ENCODE data around the gene PPP2R1B. TPM values are rescaled to one million over a fixed set of nuclear protein-coding genes. Genes with fewer than 3 reads are reported as not detected.

The PPP2R1B gene
- total RNA-seq, 1 experiment from 2014 or later: 105 TPM

DNA sequence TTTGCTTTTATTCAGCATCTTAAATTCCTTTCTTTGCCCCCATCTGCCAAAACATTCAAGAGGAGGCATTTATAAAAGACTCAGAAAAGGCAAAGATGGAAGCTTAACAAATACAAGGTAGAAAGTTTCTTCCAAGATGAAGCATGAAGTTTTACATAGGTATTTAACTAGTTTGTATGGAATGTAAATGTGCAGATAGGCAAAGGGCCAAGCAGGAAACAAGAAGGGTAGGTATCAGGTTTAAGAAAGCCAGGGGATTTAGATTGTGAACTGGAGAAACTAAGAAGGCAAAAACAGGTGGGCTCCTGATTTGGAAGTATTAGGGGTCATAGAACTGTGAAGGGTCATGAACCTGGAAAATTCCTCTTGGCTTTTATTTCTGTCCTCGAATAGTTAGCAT lies 62.6 kb downstream of the PPP2R1B start:
- Histone ChIP-seq H3T11ph (ENCODE audit: low read length) (no peak overlapping the region), H2BK15ac (ENCODE audit: low read depth, low read length) (no peak overlapping the region), H3K18ac (ENCODE audit: insufficient read length, low read depth, low read length) (no peak overlapping the region), H3K56ac (ENCODE audit: insufficient read length, low read depth, low read length) (no peak overlapping the region), H3K9me3 (ENCODE audit: control insufficient read depth, low read depth, low read length) (no peaks in the 10 kb centered on the region), H3K9ac (ENCODE audit: extremely low read depth, insufficient read length, low read length) (no peak overlapping the region), H3K4ac (ENCODE audit: low read depth, low read length) (no peak overlapping the region), H2BK12ac (ENCODE audit: insufficient read length, low read depth, low read length) (no peak overlapping the region), H2AFZ (ENCODE audit: low read length) (no peak overlapping the region), H3K23ac (ENCODE audit: insufficient read length, low read depth, low read length) (no peak overlapping the region), H3K14ac (ENCODE audit: insufficient read depth, low read length) (no peak overlapping the region), H2BK120ac (ENCODE audit: low read depth, low read length, poor library complexity, severe bottlenecking) (no peak overlapping the region), H2BK5ac (ENCODE audit: insufficient read length, low read length) (no peak overlapping the region), H4K5ac (ENCODE audit: insufficient read length, low read depth, low read length) (no peak overlapping the region), H3K23me2 (ENCODE audit: insufficient read length, low read depth, low read length, poor library complexity, severe bottlenecking) (no peaks in the 10 kb centered on the region), H2AK5ac (ENCODE audit: insufficient read length, low read length) (no peak overlapping the region), H3K27me3 (ENCODE audit: insufficient read depth, low read length) (no peaks in the 10 kb centered on the region), H3K4me2 (ENCODE audit: insufficient read depth, insufficient read length, low read length) (no peak overlapping the region), H3K79me1 (ENCODE audit: insufficient read depth, low read depth, low read length, poor library complexity, severe bottlenecking) (no peaks in the 10 kb centered on the region), H3K79me2 (ENCODE audit: insufficient read depth, low read length) (no peaks in the 10 kb centered on the region), H3K4me1 (ENCODE audit: insufficient read depth, low read length) (peaks cover 3% of the 10 kb centered on the region; the same call in 1 of the 2 replicates), H4K91ac (ENCODE audit: insufficient read length, low read depth, low read length) (no peak overlapping the region), H3K27ac (ENCODE audit: insufficient read length, low read depth, low read length) (no peak overlapping the region), H4K8ac (replicated peaks; ENCODE audit: insufficient read length, low read depth, low read length) (no peak overlapping the region), H2BK20ac (ENCODE audit: low read depth, low read length, poor library complexity, severe bottlenecking) (no peak overlapping the region), H4K20me1 (ENCODE audit: control insufficient read depth, insufficient read depth, insufficient read length) (no peaks in the 10 kb centered on the region)
- WGBS (ENCODE audit: extremely low coverage, insufficient read length, low lambda C conversion rate): no CpG with 5 or more reads among the region's 1 CpG
- Mint-ChIP-seq H3K4me3 (no peak overlapping the region), H3K27me3 (ENCODE audit: low read depth) (no peaks in the 10 kb centered on the region), H3K36me3 (ENCODE audit: insufficient read depth in 1 of 3, low read depth in 3 of 3) (peaks cover 2 to 9% (median 8%) of the 10 kb centered on the region in 3 experiments; a peak in 5 of 7 replicates), H3K9me3 (no peaks in the 10 kb centered on the region), H3K27ac (no peak overlapping the region), H3K4me1 (peaks cover 12 to 14% of the 10 kb centered on the region in 2 experiments)
- TF ChIP-seq, protein P1, sequence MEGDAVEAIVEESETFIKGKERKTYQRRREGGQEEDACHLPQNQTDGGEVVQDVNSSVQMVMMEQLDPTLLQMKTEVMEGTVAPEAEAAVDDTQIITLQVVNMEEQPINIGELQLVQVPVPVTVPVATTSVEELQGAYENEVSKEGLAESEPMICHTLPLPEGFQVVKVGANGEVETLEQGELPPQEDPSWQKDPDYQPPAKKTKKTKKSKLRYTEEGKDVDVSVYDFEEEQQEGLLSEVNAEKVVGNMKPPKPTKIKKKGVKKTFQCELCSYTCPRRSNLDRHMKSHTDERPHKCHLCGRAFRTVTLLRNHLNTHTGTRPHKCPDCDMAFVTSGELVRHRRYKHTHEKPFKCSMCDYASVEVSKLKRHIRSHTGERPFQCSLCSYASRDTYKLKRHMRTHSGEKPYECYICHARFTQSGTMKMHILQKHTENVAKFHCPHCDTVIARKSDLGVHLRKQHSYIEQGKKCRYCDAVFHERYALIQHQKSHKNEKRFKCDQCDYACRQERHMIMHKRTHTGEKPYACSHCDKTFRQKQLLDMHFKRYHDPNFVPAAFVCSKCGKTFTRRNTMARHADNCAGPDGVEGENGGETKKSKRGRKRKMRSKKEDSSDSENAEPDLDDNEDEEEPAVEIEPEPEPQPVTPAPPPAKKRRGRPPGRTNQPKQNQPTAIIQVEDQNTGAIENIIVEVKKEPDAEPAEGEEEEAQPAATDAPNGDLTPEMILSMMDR (conservative IDR thresholded peaks at IDR 0.05): no peak
- DNase-seq: no peak
